C4-2B (cell line): Measurements from ENCODE around the gene SPSB4.

Experiments used
- CTCF ChIP-seq: fragments of 450-650 bp; conservative IDR thresholded peaks from 2 replicates; pipeline ENCODE4 v1.5.1; 2017; ENCODE audit warnings: mild to moderate bottlenecking
- ZFX ChIP-seq: fragments of 450-650 bp; IDR thresholded peaks from 2 replicates; pipeline ENCODE4 v1.6.1; 2017

- no peak for TF ChIP-seq CTCF
- no peak for TF ChIP-seq ZFX
These were observed 38.4 kb downstream of the SPSB4 start for GRCh38 chr3:141089339-141090152.
